H9 (cell line): Measurements from ENCODE around the gene LDHD. TPM values are rescaled to one million over a fixed set of nuclear protein-coding genes. Genes with fewer than 3 reads are reported as not detected.

ENCODE experiments used
- DNase-seq: peaks from one replicate; pipeline ENCODE4 v3.0.0-alpha.2; 2017
- H2AFZ ChIP-seq: one replicate; pipeline ENCODE4 v1.6.1; 2013; ENCODE audit warnings: mild to moderate bottlenecking, low read length, control low read depth, moderate library complexity
- H2AK5ac ChIP-seq: 2 replicates; pipeline ENCODE4 v1.6.1; 2013; ENCODE audit warnings: low read length, control low read depth, mixed read lengths; ENCODE audit not compliant: insufficient read length
- H2BK120ac ChIP-seq: one replicate; pipeline ENCODE4 v1.6.1; 2013; ENCODE audit warnings: low read depth, mild to moderate bottlenecking, low read length, control low read depth, inconsistent platforms; ENCODE audit not compliant: poor library complexity, severe bottlenecking
- H2BK12ac ChIP-seq: 2 replicates; pipeline ENCODE4 v1.6.1; 2013; ENCODE audit warnings: low read length, control low read depth, mixed read lengths, low read depth; ENCODE audit not compliant: insufficient read length
- H2BK15ac ChIP-seq: 2 replicates; pipeline ENCODE4 v1.6.1; 2013; ENCODE audit warnings: low read depth, low read length, control low read depth
- H2BK20ac ChIP-seq: one replicate; pipeline ENCODE4 v1.6.1; 2013; ENCODE audit warnings: low read depth, mild to moderate bottlenecking, low read length, control low read depth, inconsistent platforms; ENCODE audit not compliant: poor library complexity, severe bottlenecking
- H2BK5ac ChIP-seq: 2 replicates; pipeline ENCODE4 v1.6.1; 2013; ENCODE audit warnings: low read length, control low read depth, mixed read lengths; ENCODE audit not compliant: insufficient read length
- H3K14ac ChIP-seq: 2 replicates; pipeline ENCODE4 v1.6.1; 2013; ENCODE audit warnings: low read length, control low read depth; ENCODE audit not compliant: insufficient read depth
- H3K18ac ChIP-seq: 2 replicates; pipeline ENCODE4 v1.6.1; 2013; ENCODE audit warnings: low read depth, mild to moderate bottlenecking, mixed read lengths, low read length, control low read depth; ENCODE audit not compliant: insufficient read length
- H3K23ac ChIP-seq: 2 replicates; pipeline ENCODE4 v1.6.1; 2013; ENCODE audit warnings: low read length, control low read depth, mixed read lengths, low read depth; ENCODE audit not compliant: insufficient read length
- H3K23me2 ChIP-seq: 2 replicates; pipeline ENCODE4 v1.6.1; 2013; ENCODE audit warnings: low read depth, mild to moderate bottlenecking, mixed read lengths, low read length, control low read depth; ENCODE audit not compliant: insufficient read length, poor library complexity, severe bottlenecking
- H3K27ac ChIP-seq: 2 replicates; pipeline ENCODE4 v1.5.1; 2013; ENCODE audit warnings: low read length, control low read depth, mixed read lengths, low read depth; ENCODE audit not compliant: insufficient read length
- H3K27me3 ChIP-seq: 2 replicates; pipeline ENCODE4 v1.6.1; 2013; ENCODE audit warnings: low read length, control low read depth, inconsistent platforms; ENCODE audit not compliant: insufficient read depth
- H3K4ac ChIP-seq: 2 replicates; pipeline ENCODE4 v1.6.1; 2013; ENCODE audit warnings: low read depth, mild to moderate bottlenecking, control low read depth, inconsistent platforms, low read length, moderate library complexity
- H3K4me1 ChIP-seq: 2 replicates; pipeline ENCODE4 v1.6.1; 2013; ENCODE audit warnings: low read length, control low read depth, inconsistent platforms; ENCODE audit not compliant: insufficient read depth
- H3K4me2 ChIP-seq: 2 replicates; pipeline ENCODE4 v1.6.1; 2013; ENCODE audit warnings: low read length, control low read depth, mixed read lengths; ENCODE audit not compliant: insufficient read length, insufficient read depth
- H3K56ac ChIP-seq: 2 replicates; pipeline ENCODE4 v1.6.1; 2013; ENCODE audit warnings: low read depth, mild to moderate bottlenecking, mixed read lengths, low read length, control low read depth; ENCODE audit not compliant: insufficient read length
- H3K79me1 ChIP-seq: 2 replicates; pipeline ENCODE4 v1.6.1; 2013; ENCODE audit warnings: low read depth, mild to moderate bottlenecking, moderate library complexity, low read length, control low read depth, inconsistent platforms; ENCODE audit not compliant: insufficient read depth, poor library complexity, severe bottlenecking
- H3K79me2 ChIP-seq: 2 replicates; pipeline ENCODE4 v1.6.1; 2013; ENCODE audit warnings: low read length, control low read depth, inconsistent platforms; ENCODE audit not compliant: insufficient read depth
- H3K9ac ChIP-seq: 2 replicates; pipeline ENCODE4 v1.6.1; 2013; ENCODE audit warnings: low read length, control low read depth, mixed read lengths; ENCODE audit not compliant: insufficient read length; ENCODE audit errors: extremely low read depth
- H3K9me3 ChIP-seq: one replicate; pipeline ENCODE4 v1.6.1; 2013; ENCODE audit warnings: low read depth, low read length, inconsistent platforms; ENCODE audit not compliant: control insufficient read depth
- H3T11ph ChIP-seq: one replicate; pipeline ENCODE4 v1.6.1; 2013; ENCODE audit warnings: mild to moderate bottlenecking, low read length, control low read depth, inconsistent platforms
- H4K20me1 ChIP-seq: one replicate; pipeline ENCODE4 v1.6.1; 2013; ENCODE audit not compliant: control insufficient read depth, insufficient read length, insufficient read depth
- H4K5ac ChIP-seq: 2 replicates; pipeline ENCODE4 v1.6.1; 2013; ENCODE audit warnings: low read depth, mild to moderate bottlenecking, mixed read lengths, low read length, control low read depth; ENCODE audit not compliant: insufficient read length
- H4K8ac ChIP-seq: replicated peaks from 2 replicates; pipeline ENCODE4 v1.6.1; 2013; ENCODE audit warnings: low read length, control low read depth, mixed read lengths, low read depth; ENCODE audit not compliant: insufficient read length
- H4K91ac ChIP-seq: 2 replicates; pipeline ENCODE4 v1.6.1; 2013; ENCODE audit warnings: low read depth, mild to moderate bottlenecking, moderate library complexity, mixed read lengths, low read length, control low read depth; ENCODE audit not compliant: insufficient read length
- H3K27ac Mint-ChIP-seq, 3 experiments: 2 replicates in 2 of 3; 3 replicates in 1 of 3; pipeline ENCODE4 v1.8.0; 2020 to 2021; ENCODE audit warnings: mixed read lengths in 3 of 3, mild to moderate bottlenecking in 1 of 3, moderate library complexity in 1 of 3
- H3K27me3 Mint-ChIP-seq: 2 replicates; pipeline ENCODE4 v1.8.0; 2021; ENCODE audit warnings: low read depth, mild to moderate bottlenecking, moderate library complexity, mixed read lengths
- H3K36me3 Mint-ChIP-seq, 3 experiments: 2 replicates in 2 of 3; 3 replicates in 1 of 3; pipeline ENCODE4 v1.8.0; 2020 to 2021; ENCODE audit warnings: low read depth in 3 of 3, mixed read lengths in 3 of 3; ENCODE audit not compliant: insufficient read depth in 1 of 3
- H3K4me1 Mint-ChIP-seq, 2 experiments: 2 replicates each; pipeline ENCODE4 v1.8.0; 2020; ENCODE audit warnings: mixed read lengths in 2 of 2
- H3K4me3 Mint-ChIP-seq, 2 experiments: 2 replicates in 1 of 2; 3 replicates in 1 of 2; pipeline ENCODE4 v1.8.0; 2020 to 2021; ENCODE audit warnings: mild to moderate bottlenecking in 2 of 2, mixed read lengths in 2 of 2, moderate library complexity in 1 of 2
- H3K9me3 Mint-ChIP-seq, 2 experiments: 2 replicates in 1 of 2; 3 replicates in 1 of 2; pipeline ENCODE4 v1.8.0; 2020; ENCODE audit warnings: mild to moderate bottlenecking in 2 of 2, mixed read lengths in 2 of 2, moderate library complexity in 1 of 2
- CTCF ChIP-seq: fragments of 200-600 bp; sonication (generic); conservative IDR thresholded peaks from 3 replicates; pipeline ENCODE4 v1.8.0; 2021; ENCODE audit warnings: antibody characterized with exemption, mild to moderate bottlenecking
- WGBS: extraction: QIAGEN DNeasy Blood & Tissue Kit; methylation state at CpG from one replicate; pipeline ENCODE4 v1.1.7; 2013; ENCODE audit warnings: missing lambda C conversion rate, low lambda C conversion rate, mixed read lengths; ENCODE audit not compliant: insufficient read length; ENCODE audit errors: extremely low coverage; 5-methylcytosine and 5-hydroxymethylcytosine counted together
- total RNA-seq: library from RNA; stranded (reverse); gene quantifications from 2 replicates; pipeline ENCODE4 v1.2.1, GENCODE V29; 2021

LDHD gene
- total RNA-seq, 1 experiment from 2014 or later, result 14.7 TPM

GRCh38 chr16:75118943-75119539, 2.5 kb upstream of the LDHD start:
- Histone ChIP-seq H3K23me2 (no peaks in the 10 kb centered on the region), H3K27me3 (no peaks in the 10 kb centered on the region), H3T11ph (no peak overlapping the region), H2AK5ac (no peak overlapping the region), H3K18ac (no peak overlapping the region), H2AFZ (no peak overlapping the region), H3K14ac (no peak overlapping the region), H2BK20ac (no peak overlapping the region), H3K56ac (no peak overlapping the region), H3K9ac (no peak overlapping the region), H4K5ac (no peak overlapping the region), H2BK15ac (no peak overlapping the region), H2BK120ac (no peak overlapping the region), H2BK5ac (no peak overlapping the region), H3K4me1 (peaks cover 2% of the 10 kb centered on the region; the same call in 1 of the 2 replicates), H3K9me3 (peaks cover 5% of the 10 kb centered on the region), H3K4ac (no peak overlapping the region), H4K91ac (no peak overlapping the region), H2BK12ac (no peak overlapping the region), H4K20me1 (no peaks in the 10 kb centered on the region), H4K8ac (no peak overlapping the region), H3K79me2 (no peaks in the 10 kb centered on the region), H3K4me2 (no peak overlapping the region), H3K79me1 (no peaks in the 10 kb centered on the region), H3K27ac (peak overlapping the region; percentile 34), H3K23ac (no peak overlapping the region)
- no CpG with 5 or more reads among the region's 6 CpGs for WGBS
- Mint-ChIP-seq H3K9me3 (peaks cover 18 to 22% of the 10 kb centered on the region in 2 experiments), H3K27me3 (peaks cover 2% of the 10 kb centered on the region; the same call in 1 of the 2 replicates), H3K36me3 (peaks cover 9 to 16% (median 12%) of the 10 kb centered on the region in 3 experiments), H3K4me3 (0 out of 5 replicates have a peak overlapping the region, but pooled peaks of 1 of the 2 experiments have one; percentile 2), H3K4me1 (peaks cover 33 to 52% of the 10 kb centered on the region in 2 experiments), H3K27ac (peak overlapping the region; percentile 34 to 95 (median 93); a peak in 6 of 7 replicates)
- DNase-seq, result no peak
- TF ChIP-seq CTCF, result no peak
